ENCODE results near the gene MID2. TPM values are rescaled to one million over a fixed set of nuclear protein-coding genes. Genes with fewer than 3 reads are reported as not detected.

MID2 gene
- polyA plus RNA-seq, 4 donors = 0.67 to 6.9 (median 1.6) TPM

DNA sequence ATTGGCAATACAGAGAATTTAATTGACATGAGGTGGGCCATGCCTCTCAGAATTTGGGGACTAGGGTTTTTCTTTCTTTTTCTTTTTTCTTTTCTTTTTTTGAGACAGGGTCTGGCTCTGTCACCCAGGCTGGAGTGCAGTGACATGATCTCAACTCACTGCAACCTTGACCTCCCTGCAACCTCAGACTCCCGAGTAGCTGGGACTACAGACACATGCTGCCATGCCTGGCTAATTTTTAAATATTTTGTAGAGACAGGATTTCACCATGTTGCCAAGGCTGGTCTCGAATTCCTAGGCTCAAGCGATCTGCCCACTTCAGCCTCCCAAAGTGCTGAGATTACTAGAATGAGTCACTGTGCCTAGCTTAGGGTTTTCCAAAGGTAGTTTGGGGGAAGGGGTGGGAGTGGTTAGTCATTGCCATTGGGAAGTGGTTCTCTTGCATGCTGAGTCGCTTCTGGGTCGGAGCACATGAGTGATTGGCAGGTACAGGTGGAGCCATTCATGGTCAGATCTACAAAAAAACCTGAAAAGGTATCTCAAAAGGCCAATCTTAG, 54.5 kb downstream of the MID2 start:
- no peak overlapping the region for H3K27ac ChIP-seq (ENCODE audit: low read depth in 1 of 3, low read length in 2 of 3)
- no peaks in the 10 kb centered on the region for H3K27me3 ChIP-seq (ENCODE audit: control insufficient read depth in 3 of 3, insufficient read depth in 3 of 3, low read length in 3 of 3)
- no peaks in the 10 kb centered on the region for H3K9me3 ChIP-seq (ENCODE audit: control insufficient read depth in 2 of 2, insufficient read depth in 1 of 2, low read depth in 1 of 2, low read length in 1 of 2)
- no peaks in the 10 kb centered on the region for H3K36me3 ChIP-seq (ENCODE audit: control insufficient read depth in 3 of 3, insufficient read depth in 2 of 3, low read depth in 1 of 3, low read length in 3 of 3)
- no peak overlapping the region for H3K4me3 ChIP-seq (ENCODE audit: low read depth in 1 of 3, low read length in 3 of 3)
- FAIRE-seq = no peak
- H3K4me1 ChIP-seq (ENCODE audit: control insufficient read depth in 3 of 3, insufficient read depth in 2 of 3, low read depth in 1 of 3, low read length in 2 of 3) = no peaks in the 10 kb centered on the region
- DNase-seq = no peak
- 65 to 86% (median 82%) methylated on average over 5 of the region's 5 CpGs for WGBS, 3 donors

DNA sequence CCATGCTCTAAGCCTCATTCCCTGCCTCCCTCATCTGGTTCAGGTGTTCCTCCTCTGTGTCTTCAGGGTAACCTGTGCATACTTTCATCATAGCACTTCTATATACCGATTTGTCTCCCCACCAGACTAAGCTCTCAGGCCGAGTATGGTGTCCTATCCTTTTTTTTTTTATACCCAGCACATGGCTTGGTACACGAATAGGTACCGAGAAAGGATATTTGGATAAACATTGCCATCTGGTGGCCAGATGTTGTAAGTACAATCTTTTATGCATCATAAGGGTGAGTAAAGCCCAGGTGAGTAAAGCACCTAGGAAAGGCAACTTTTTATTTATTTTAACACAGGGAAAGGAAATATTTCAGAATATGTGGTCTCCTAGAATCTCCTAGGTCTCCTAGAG, 68.4 kb downstream of the MID2 start:
- Histone ChIP-seq H3K27me3 (ENCODE audit: control insufficient read depth in 3 of 3, insufficient read depth in 3 of 3, low read length in 3 of 3) (no peaks in the 10 kb centered on the region), H3K9me3 (ENCODE audit: control insufficient read depth in 2 of 2, insufficient read depth in 1 of 2, low read depth in 1 of 2, low read length in 1 of 2) (peaks cover 0 to 13% of the 10 kb centered on the region in 2 donors), H3K4me1 (ENCODE audit: control insufficient read depth in 3 of 3, insufficient read depth in 2 of 3, low read depth in 1 of 3, low read length in 2 of 3) (no peaks in the 10 kb centered on the region), H3K4me3 (ENCODE audit: low read depth in 1 of 3, low read length in 3 of 3) (no peak overlapping the region), H3K27ac (ENCODE audit: low read depth in 1 of 3, low read length in 2 of 3) (no peak overlapping the region), H3K36me3 (ENCODE audit: control insufficient read depth in 3 of 3, insufficient read depth in 2 of 3, low read depth in 1 of 3, low read length in 3 of 3) (no peaks in the 10 kb centered on the region)
- DNase-seq (peak; percentile 47 to 56), FAIRE-seq (no peak)
- 15 to 25% (median 20%) methylated on average over 4 of the region's 4 CpGs for WGBS, 3 donors

DNA sequence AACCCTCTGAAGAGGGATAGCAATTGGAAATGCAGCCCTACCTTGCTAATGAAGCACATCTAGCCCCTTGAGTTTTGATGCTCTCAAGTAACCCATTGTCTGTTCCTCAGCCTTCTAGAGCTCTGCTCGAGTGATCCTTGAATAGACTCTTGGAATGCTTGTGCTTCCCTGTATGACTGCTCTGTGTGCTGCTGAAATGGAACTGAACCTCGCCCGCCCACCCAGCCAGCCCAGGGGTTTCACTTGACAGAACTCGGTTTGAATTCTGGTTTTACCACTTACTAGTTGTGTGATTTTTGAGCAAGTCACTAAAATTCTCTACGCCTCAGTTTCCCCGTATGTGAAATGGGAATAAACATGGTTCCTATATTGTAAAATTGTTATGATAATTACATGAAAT, 77.1 kb downstream of the MID2 start:
- no peak for DNase-seq
- no peak overlapping the region for H3K4me3 ChIP-seq (ENCODE audit: low read depth in 1 of 3, low read length in 3 of 3)
- no peaks in the 10 kb centered on the region for H3K36me3 ChIP-seq (ENCODE audit: control insufficient read depth in 3 of 3, insufficient read depth in 2 of 3, low read depth in 1 of 3, low read length in 3 of 3)
- WGBS, 3 donors = 70 to 88% (median 84%) methylated on average over 6 of the region's 6 CpGs
- no peaks in the 10 kb centered on the region for H3K27me3 ChIP-seq (ENCODE audit: control insufficient read depth in 3 of 3, insufficient read depth in 3 of 3, low read length in 3 of 3)
- no peaks in the 10 kb centered on the region for H3K4me1 ChIP-seq (ENCODE audit: control insufficient read depth in 3 of 3, insufficient read depth in 2 of 3, low read depth in 1 of 3, low read length in 2 of 3)
- FAIRE-seq = no peak
- no peaks in the 10 kb centered on the region for H3K9me3 ChIP-seq (ENCODE audit: control insufficient read depth in 2 of 2, insufficient read depth in 1 of 2, low read depth in 1 of 2, low read length in 1 of 2)
- H3K27ac ChIP-seq (ENCODE audit: low read depth in 1 of 3, low read length in 2 of 3) = no peak overlapping the region

DNA sequence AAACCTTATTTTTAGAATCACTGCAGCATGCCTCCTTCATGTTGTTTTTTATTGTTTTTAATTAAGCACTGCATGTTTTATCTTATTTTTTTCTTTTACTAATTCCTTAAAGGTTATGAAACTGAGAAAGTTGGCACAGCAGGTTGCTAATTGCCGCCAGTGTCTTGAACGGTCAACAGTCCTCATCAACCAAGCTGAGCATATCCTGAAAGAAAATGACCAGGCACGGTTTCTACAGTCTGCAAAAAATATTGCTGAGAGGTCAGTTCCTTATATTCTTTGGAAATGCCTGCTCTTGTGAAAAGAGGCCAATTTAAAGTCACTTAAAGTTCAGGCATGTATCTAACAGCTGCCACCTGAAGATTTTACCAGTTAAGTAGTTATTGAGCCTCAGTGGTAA, 79.7 kb downstream of the MID2 start:
- Histone ChIP-seq H3K9me3 (ENCODE audit: control insufficient read depth in 2 of 2, insufficient read depth in 1 of 2, low read depth in 1 of 2, low read length in 1 of 2) (no peaks in the 10 kb centered on the region), H3K27ac (ENCODE audit: low read depth in 1 of 3, low read length in 2 of 3) (no peak overlapping the region), H3K27me3 (ENCODE audit: control insufficient read depth in 3 of 3, insufficient read depth in 3 of 3, low read length in 3 of 3) (no peaks in the 10 kb centered on the region), H3K36me3 (ENCODE audit: control insufficient read depth in 3 of 3, insufficient read depth in 2 of 3, low read depth in 1 of 3, low read length in 3 of 3) (no peaks in the 10 kb centered on the region), H3K4me3 (ENCODE audit: low read depth in 1 of 3, low read length in 3 of 3) (no peak overlapping the region), H3K4me1 (ENCODE audit: control insufficient read depth in 3 of 3, insufficient read depth in 2 of 3, low read depth in 1 of 3, low read length in 2 of 3) (no peaks in the 10 kb centered on the region)
- DNase-seq (no peak), FAIRE-seq (no peak)
- 67 to 90% (median 84%) methylated on average over 3 of the region's 3 CpGs for WGBS, 3 donors

DNA sequence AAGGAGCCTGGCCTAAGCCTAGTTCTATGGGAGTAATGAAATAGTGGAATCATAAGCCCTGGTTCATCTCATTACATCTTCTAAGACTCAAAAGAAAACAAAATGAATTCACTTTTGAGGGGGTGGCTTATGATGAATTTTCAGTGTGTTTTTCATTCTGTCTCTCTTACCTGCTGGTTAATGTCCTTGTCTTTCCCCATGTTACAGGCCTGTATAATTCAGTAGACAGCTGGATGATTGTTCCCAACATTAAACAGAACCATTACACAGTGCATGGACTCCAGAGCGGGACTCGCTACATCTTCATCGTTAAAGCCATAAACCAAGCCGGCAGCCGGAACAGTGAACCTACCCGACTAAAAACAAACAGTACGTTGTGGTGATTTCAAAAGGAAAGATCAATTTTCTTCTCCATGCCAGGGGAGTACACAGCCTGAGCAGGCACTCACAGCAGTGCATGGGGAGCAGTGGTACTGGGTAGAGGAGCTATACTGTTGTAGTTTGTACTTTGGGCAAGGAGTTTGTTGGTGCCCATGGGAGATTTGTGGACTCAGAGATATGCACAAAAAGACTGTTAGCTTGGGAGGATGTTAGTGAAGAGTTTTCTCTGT, 98.6 kb downstream of the MID2 start:
- WGBS, 3 donors = 81 to 97% (median 84%) methylated on average over 7 of the region's 7 CpGs
- Histone ChIP-seq H3K4me1 (ENCODE audit: control insufficient read depth in 3 of 3, insufficient read depth in 2 of 3, low read depth in 1 of 3, low read length in 2 of 3) (peaks cover 0 to 10% (median 0%) of the 10 kb centered on the region in 3 donors), H3K4me3 (ENCODE audit: low read depth in 1 of 3, low read length in 3 of 3) (no peak overlapping the region), H3K27me3 (ENCODE audit: control insufficient read depth in 3 of 3, insufficient read depth in 3 of 3, low read length in 3 of 3) (no peaks in the 10 kb centered on the region), H3K36me3 (ENCODE audit: control insufficient read depth in 3 of 3, insufficient read depth in 2 of 3, low read depth in 1 of 3, low read length in 3 of 3) (peaks cover 0 to 6% (median 3%) of the 10 kb centered on the region in 3 donors), H3K27ac (ENCODE audit: low read depth in 1 of 3, low read length in 2 of 3) (no peak overlapping the region), H3K9me3 (ENCODE audit: control insufficient read depth in 2 of 2, insufficient read depth in 1 of 2, low read depth in 1 of 2, low read length in 1 of 2) (no peaks in the 10 kb centered on the region)
- FAIRE-seq (no peak), DNase-seq (no peak)

DNA sequence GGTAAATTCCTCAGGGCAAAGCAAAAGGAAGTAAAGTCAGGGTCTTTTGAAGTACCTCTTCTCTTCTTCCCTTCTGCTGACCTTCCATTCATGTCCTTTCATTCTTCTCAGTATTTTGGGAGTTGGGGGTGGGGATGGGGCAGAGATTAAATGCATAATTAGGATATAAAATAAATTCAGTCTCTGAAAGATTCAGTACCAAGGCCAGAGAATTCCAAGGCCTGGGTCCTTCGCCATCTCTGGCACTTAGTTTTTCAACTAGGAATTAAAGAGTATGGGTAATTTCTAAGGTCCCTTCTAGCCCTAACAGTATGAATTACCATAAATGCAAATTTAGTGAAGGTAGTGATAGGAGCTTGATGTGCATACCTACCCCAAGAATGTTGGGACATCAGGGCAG, 108.6 kb downstream of the MID2 start:
- FAIRE-seq (no peak), DNase-seq (no peak)
- Histone ChIP-seq H3K4me3 (ENCODE audit: low read depth in 1 of 3, low read length in 3 of 3) (no peak overlapping the region), H3K27ac (ENCODE audit: low read depth in 1 of 3, low read length in 2 of 3) (no peak overlapping the region), H3K9me3 (ENCODE audit: control insufficient read depth in 2 of 2, insufficient read depth in 1 of 2, low read depth in 1 of 2, low read length in 1 of 2) (no peaks in the 10 kb centered on the region), H3K36me3 (ENCODE audit: control insufficient read depth in 3 of 3, insufficient read depth in 2 of 3, low read depth in 1 of 3, low read length in 3 of 3) (no peaks in the 10 kb centered on the region), H3K4me1 (ENCODE audit: control insufficient read depth in 3 of 3, insufficient read depth in 2 of 3, low read depth in 1 of 3, low read length in 2 of 3) (peaks cover 0 to 7% (median 0%) of the 10 kb centered on the region in 3 donors), H3K27me3 (ENCODE audit: control insufficient read depth in 3 of 3, insufficient read depth in 3 of 3, low read length in 3 of 3) (peaks cover 0 to 3% (median 0%) of the 10 kb centered on the region in 3 donors)
- WGBS, 3 donors = 92 to 97% (median 94%) methylated on average over 1 of the region's 1 CpG

DNA sequence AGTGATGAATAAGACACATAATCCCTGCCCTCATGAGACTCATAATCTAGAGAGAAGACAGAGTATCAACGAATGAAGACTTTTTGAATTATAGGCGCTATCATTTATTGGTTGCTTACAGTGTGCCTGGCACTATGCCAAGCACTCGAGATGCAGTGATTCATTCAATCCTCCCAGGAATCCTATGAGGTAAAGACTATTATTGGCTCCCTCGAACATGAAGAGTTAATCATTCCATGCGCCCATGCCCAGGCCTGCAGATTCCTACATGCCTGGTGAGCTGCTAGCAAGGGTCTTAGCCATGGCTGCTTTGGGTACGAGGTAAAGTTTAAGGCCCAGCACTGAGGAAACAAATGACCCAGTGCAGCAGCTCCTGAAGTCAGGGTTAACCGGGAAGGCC, 109.5 kb downstream of the MID2 start:
- H3K4me1 ChIP-seq (ENCODE audit: control insufficient read depth in 3 of 3, insufficient read depth in 2 of 3, low read depth in 1 of 3, low read length in 2 of 3) = no peaks in the 10 kb centered on the region
- H3K36me3 ChIP-seq (ENCODE audit: control insufficient read depth in 3 of 3, insufficient read depth in 2 of 3, low read depth in 1 of 3, low read length in 3 of 3) = no peaks in the 10 kb centered on the region
- peak overlapping the region in 1 of 3 donors; percentile 40 for H3K4me3 ChIP-seq (ENCODE audit: low read depth in 1 of 3, low read length in 3 of 3)
- 30 to 52% (median 50%) methylated on average over 7 of the region's 7 CpGs for WGBS, 3 donors
- peaks cover 0 to 3% (median 0%) of the 10 kb centered on the region in 3 donors for H3K27me3 ChIP-seq (ENCODE audit: control insufficient read depth in 3 of 3, insufficient read depth in 3 of 3, low read length in 3 of 3)
- FAIRE-seq = no peak
- no peaks in the 10 kb centered on the region for H3K9me3 ChIP-seq (ENCODE audit: control insufficient read depth in 2 of 2, insufficient read depth in 1 of 2, low read depth in 1 of 2, low read length in 1 of 2)
- no peak overlapping the region for H3K27ac ChIP-seq (ENCODE audit: low read depth in 1 of 3, low read length in 2 of 3)
- DNase-seq = peak in 1 of 2 donors; percentile 7

DNA sequence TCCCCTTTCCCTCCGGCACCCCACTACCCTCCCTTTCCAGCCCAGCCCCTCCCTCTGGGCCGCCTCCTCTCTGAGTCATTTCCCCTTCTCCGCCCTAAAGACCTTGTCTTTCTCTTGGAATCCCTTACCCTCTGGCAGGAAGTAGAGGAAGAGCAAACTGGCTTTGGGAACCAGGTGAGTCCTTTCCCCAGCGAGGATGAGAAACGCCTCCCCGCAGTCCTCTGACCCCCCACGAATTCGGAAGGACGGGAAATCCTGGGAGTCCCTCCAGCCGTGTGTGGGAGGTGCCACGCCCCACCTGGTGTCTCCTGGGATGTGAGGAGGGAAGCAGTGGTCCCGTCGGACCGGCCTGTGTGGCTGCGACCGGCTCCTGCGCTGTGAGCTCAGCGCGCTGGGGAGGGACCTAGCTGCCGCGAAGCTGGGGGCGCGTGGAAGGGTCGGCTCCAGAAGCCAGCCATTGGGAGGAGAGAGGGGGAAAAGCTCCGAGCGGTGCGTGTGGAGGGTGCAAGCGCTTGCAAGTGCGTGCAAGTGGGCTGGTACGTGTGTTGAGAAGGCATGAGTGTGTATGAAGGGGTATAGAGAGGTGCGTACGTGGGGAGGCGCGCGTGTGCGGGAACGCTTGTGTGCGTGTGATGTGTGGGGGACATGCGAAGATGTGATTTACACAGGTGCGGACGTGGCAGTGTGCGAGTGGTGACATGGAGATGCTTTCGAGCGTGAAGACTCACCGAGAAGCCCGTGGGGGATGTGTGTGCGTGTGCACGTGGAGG, 110.2 kb downstream of the MID2 start:
- Histone ChIP-seq H3K27ac (ENCODE audit: low read depth in 1 of 3, low read length in 2 of 3) (no peak overlapping the region), H3K36me3 (ENCODE audit: control insufficient read depth in 3 of 3, insufficient read depth in 2 of 3, low read depth in 1 of 3, low read length in 3 of 3) (no peaks in the 10 kb centered on the region), H3K27me3 (ENCODE audit: control insufficient read depth in 3 of 3, insufficient read depth in 3 of 3, low read length in 3 of 3) (peaks cover 0 to 3% (median 0%) of the 10 kb centered on the region in 3 donors), H3K4me1 (ENCODE audit: control insufficient read depth in 3 of 3, insufficient read depth in 2 of 3, low read depth in 1 of 3, low read length in 2 of 3) (no peaks in the 10 kb centered on the region), H3K4me3 (ENCODE audit: low read depth in 1 of 3, low read length in 3 of 3) (peak overlapping the region in 1 of 3 donors; percentile 40), H3K9me3 (ENCODE audit: control insufficient read depth in 2 of 2, insufficient read depth in 1 of 2, low read depth in 1 of 2, low read length in 1 of 2) (no peaks in the 10 kb centered on the region)
- FAIRE-seq (no peak), DNase-seq (peak in 1 of 2 donors; percentile 34)
- WGBS, 3 donors = 11 to 51% (median 24%) methylated on average over 47 to 48 of the region's 48 CpGs

Measured in small intestine (tissue), 7 donors.